Skeletal muscle tissue (tissue), 4 donors: ENCODE data around the gene CHD9. TPM values are rescaled to one million over a fixed set of nuclear protein-coding genes. Genes with fewer than 3 reads are reported as not detected.

Source experiments
- H3K27ac ChIP-seq: one replicate; pipeline ENCODE4 v1.7.0; 2013; ENCODE audit warnings: mild to moderate bottlenecking, low read depth, low read length, inconsistent platforms
- H3K27me3 ChIP-seq, 3 donors: one replicate each; pipeline ENCODE4 v1.7.0; 2013; ENCODE audit warnings: low read length in 3 of 3; ENCODE audit not compliant: control insufficient read depth in 3 of 3, insufficient read depth in 3 of 3
- H3K36me3 ChIP-seq, 3 donors: one replicate each; pipeline ENCODE4 v1.7.0; 2013; ENCODE audit warnings: low read length in 3 of 3; ENCODE audit not compliant: control insufficient read depth in 3 of 3, insufficient read depth in 3 of 3
- H3K4me1 ChIP-seq, 3 donors: one replicate each; pipeline ENCODE4 v1.7.0; 2013; ENCODE audit warnings: low read length in 3 of 3, mild to moderate bottlenecking in 3 of 3; ENCODE audit not compliant: control insufficient read depth in 3 of 3, insufficient read depth in 3 of 3
- H3K4me3 ChIP-seq, 3 donors: one replicate each; pipeline ENCODE4 v1.7.0; 2013; ENCODE audit warnings: low read length in 3 of 3
- H3K9ac ChIP-seq, 3 donors: one replicate each; pipeline ENCODE4 v1.7.0; 2013; ENCODE audit warnings: low read length in 3 of 3, mild to moderate bottlenecking in 3 of 3, moderate library complexity in 2 of 3, low read depth in 1 of 3
- H3K9me3 ChIP-seq, 3 donors: one replicate each; pipeline ENCODE4 v1.7.0; 2013; ENCODE audit warnings: low read length in 3 of 3; ENCODE audit not compliant: control insufficient read depth in 3 of 3
- total RNA-seq: library from RNA; depleted of rRNA; stranded (reverse); fragments of >200 nt; gene quantifications from one replicate; pipeline ENCODE4 v1.2.3, GENCODE V29; 2014
- donor health status: Osteomylitis.

The CHD9 gene
- total RNA-seq, 1 donor from 2014 or later: 69.4 TPM

DNA sequence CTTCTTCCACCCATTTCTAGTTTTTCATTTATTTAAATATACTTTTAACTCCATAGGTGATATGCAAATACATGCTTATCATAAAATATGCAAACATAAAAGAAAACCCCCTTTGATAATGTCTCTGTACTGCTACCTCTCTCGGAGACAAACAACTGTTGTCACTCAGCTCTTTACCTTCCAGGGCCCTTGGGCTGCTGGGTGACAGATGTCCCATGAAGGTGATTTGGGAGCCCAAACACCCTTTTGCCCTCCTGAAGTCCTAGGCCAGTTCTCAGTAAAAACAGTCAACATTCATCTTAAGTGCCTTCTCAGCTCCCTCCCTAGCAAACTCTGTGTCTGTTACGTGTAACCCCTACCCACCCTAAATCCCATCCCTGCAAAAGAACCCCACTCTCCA, 37.5 kb downstream of the CHD9 start:
- H3K9ac ChIP-seq: no peak overlapping the region

DNA sequence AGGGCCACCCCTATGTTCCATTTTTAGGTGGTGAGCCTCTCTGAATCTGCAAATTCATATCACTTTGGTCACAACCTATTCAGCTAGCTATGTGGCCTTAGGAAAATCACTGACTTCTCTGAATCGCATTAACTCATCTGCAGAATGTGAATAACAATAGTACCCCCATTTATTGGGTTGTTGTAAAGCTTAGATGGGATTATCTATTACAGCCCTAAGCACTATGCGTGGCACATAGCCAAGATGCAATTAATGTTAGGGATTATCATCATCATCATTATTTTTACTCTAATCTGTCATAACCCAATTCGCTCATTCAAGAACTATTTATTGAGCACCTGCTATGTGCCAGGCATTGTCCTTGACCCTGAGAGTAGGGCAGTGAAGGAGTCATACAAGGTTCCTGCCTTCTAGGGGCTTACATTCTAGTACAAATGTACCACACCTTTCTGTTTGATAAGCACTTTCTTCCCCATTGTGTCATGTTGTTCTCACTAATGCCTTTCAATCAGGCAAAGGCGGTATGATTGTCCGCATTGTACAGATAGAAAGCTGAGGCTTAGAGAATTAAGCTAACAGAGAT, 38.5 kb downstream of the CHD9 start:
- no peak overlapping the region for H3K4me3 ChIP-seq
- H3K9ac ChIP-seq: no peak overlapping the region
- peaks cover 47 to 53% (median 51%) of the 10 kb centered on the region in 3 donors for H3K4me1 ChIP-seq
- H3K36me3 ChIP-seq: no peaks in the 10 kb centered on the region
- no peaks in the 10 kb centered on the region for H3K27me3 ChIP-seq
- H3K27ac ChIP-seq: peak overlapping the region; percentile 50
- H3K9me3 ChIP-seq: no peaks in the 10 kb centered on the region

More for the DNA sequence above, 37.5 kb downstream of the CHD9 start:
- peak overlapping the region; percentile 82 for H3K27ac ChIP-seq
- H3K27me3 ChIP-seq: no peaks in the 10 kb centered on the region
- H3K4me1 ChIP-seq: peaks cover 45 to 50% (median 49%) of the 10 kb centered on the region in 3 donors
- H3K9me3 ChIP-seq: no peaks in the 10 kb centered on the region
- H3K36me3 ChIP-seq: no peaks in the 10 kb centered on the region
- no peak overlapping the region for H3K4me3 ChIP-seq

DNA sequence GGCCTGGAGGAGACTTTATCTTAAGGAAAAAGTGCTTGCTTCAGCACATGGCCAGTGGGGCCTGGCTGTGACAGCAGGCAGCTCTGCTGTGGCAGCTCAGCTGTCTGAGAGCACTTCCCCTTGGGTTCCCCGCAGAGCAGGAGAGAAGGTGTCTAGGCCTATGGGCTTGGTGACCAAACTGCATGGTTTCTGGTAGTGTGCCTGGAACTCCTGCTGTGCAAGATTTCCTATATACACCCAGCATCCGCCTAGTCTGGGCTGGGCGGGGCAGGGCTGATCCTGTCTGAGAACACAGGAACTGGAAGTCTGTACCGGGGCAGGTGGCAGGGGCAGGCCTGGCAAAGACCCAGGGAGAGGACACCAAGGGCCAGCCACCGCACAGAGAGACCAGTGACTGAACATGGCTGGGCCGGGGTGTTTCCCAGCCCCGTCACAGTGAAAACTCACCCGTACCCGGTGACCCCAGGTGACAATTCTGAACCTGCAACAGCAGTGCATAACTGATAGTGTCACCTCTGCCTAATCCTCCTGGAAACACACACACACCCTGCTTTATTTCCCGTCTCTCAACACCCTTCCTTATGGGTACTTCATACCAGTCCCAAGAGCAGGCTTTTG, 39.3 kb downstream of the CHD9 start:
- Histone ChIP-seq H3K9me3 (no peaks in the 10 kb centered on the region), H3K27ac (peak overlapping the region; percentile 50), H3K4me3 (no peak overlapping the region), H3K9ac (peak overlapping the region; percentile 3 to 34 (median 12)), H3K36me3 (no peaks in the 10 kb centered on the region), H3K4me1 (peaks cover 56 to 62% (median 56%) of the 10 kb centered on the region in 3 donors), H3K27me3 (no peaks in the 10 kb centered on the region)

DNA sequence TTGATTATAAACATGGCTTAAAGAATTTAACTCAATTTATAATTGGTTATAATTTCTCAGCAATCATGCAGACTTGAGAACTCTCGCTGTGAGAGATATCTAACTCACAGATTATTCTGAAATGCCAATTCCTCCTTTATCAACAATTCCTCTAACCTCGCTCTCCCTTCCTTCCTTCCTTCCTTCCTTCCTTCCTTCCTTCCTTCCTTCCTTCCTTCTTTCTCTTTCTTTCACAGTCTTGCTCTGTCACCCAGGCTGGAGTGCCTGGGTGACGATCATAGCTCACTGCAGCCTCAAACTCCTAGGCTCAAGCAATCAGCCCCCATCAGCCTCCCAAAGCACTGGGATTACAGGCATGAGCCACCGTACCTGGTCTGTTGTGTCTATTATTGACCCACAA, 42.4 kb downstream of the CHD9 start:
- Histone ChIP-seq H3K4me3 (no peak overlapping the region), H3K27ac (no peak overlapping the region), H3K9ac (no peak overlapping the region), H3K4me1 (peaks cover 49 to 55% (median 50%) of the 10 kb centered on the region in 3 donors), H3K9me3 (no peaks in the 10 kb centered on the region), H3K27me3 (no peaks in the 10 kb centered on the region), H3K36me3 (no peaks in the 10 kb centered on the region)

DNA sequence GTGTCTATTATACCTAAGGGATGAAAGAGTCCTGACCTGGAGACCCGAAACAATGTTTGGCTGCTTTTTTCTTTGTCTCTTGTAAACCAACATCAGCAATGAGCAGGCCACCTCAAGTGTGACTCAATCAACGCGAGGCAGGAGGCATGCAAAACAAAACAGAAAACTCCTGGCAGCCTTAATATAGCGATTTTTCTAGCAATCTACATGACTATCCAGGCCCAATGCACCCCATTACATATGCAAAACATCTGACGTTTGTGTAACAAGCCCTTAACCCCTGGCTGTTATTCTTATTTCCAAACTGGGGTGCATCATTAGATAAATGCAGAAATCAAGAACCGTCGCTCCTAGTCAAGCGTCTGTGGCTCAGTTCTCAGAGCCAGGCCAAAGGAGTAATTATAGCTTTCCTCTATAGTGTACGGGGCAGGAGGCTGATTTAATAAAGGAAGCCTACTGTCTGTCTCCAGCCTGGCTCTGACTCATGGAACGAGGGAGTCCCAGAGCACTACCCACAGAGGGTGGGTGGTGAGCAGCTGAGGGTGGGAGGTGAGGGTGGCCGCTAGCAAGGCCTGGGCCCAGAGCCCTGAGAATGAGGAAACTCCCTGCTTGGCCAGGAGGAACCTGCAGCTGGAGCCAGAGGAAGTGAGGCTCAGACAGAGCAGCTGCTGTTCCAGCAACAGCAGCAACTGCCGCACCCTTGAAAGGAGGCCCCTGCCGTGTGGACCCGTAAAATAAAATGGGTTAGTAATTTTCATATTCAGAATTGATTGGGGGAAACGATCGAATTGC, 43.9 kb downstream of the CHD9 start:
- Histone ChIP-seq H3K9me3 (no peaks in the 10 kb centered on the region), H3K9ac (peak overlapping the region; percentile 71 to 86 (median 85)), H3K27ac (peak overlapping the region; percentile 95), H3K4me3 (peak overlapping the region; percentile 36 to 74 (median 72)), H3K27me3 (no peaks in the 10 kb centered on the region), H3K36me3 (no peaks in the 10 kb centered on the region), H3K4me1 (peaks cover 35 to 43% (median 38%) of the 10 kb centered on the region in 3 donors)

DNA sequence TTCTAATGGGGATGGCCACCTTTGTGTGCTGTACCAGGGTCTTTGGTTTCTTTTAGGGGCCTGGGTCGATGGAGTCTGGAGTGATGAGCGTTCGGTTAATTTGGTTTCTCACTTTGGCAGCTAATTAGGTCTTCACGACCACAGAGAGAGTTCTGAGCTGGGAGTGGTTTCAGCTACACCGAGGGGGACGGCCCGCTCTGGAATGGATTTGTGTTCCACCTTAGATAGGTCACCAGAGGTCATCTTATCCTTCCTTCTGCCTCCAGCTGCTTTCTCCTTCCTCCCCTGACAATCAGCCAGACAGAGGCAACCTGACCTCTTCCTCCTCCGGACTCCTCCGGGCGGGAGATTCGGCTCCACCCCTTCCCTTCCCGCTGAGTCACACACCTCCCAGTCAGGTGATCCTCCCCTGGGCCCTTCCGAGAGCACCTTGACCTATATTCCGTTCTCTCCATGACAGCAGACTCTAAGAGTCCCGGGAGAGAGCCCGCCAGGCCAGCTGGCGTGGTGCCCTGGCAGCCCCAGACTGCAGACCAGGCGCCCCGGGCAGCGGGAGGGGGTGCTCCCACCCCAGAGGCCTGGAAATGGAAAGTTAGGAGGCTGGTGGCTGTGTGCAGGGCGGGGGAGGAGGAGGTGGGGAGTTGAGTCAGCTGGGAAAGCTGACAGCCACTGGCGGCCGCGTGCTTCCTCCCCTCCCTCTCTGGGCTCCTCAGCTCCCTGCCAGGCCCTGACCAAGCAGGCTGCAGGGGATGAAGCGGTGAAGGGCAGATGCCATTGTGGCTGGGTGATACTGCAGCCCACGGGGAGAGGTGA, 44.7 kb downstream of the CHD9 start:
- H3K4me1 ChIP-seq: peaks cover 29 to 36% (median 32%) of the 10 kb centered on the region in 3 donors
- H3K9me3 ChIP-seq: no peaks in the 10 kb centered on the region
- H3K27me3 ChIP-seq: no peaks in the 10 kb centered on the region
- H3K27ac ChIP-seq: peak overlapping the region; percentile 95
- no peaks in the 10 kb centered on the region for H3K36me3 ChIP-seq
- peak overlapping the region; percentile 71 to 86 (median 85) for H3K9ac ChIP-seq
- peak overlapping the region; percentile 36 to 74 (median 72) for H3K4me3 ChIP-seq

DNA sequence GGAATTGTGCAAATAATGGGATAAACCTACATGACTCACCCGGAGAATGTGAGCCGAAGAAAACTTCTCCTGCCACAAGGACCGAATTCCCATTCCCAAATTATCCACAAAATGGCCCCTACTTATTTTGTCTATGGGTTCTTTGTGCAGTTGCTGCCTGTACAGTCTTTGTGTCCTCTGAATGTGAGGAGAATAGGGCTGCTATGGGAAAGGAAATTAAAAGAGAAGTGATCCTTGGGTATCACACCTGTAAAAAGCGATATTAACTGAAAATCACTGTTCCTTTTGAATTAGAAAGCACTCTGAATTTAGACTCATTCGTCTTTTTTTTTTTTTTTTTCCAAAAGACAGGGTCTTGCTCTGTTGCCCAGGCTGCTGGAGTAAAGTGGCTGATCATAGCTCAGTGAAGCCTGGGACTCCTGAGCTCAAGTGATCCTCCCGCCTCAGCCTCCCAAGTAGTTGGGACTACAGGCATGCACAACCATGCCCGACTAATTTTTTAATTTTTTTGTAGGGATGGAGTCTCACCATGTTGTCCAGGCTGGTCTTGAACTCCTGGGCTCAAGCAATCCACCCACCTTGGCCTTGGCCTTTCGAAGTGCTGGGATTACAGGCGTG, 45.4 kb downstream of the CHD9 start:
- Histone ChIP-seq H3K36me3 (no peaks in the 10 kb centered on the region), H3K9ac (peak overlapping the region; percentile 71 to 86 (median 85)), H3K9me3 (no peaks in the 10 kb centered on the region), H3K27ac (peak overlapping the region; percentile 95), H3K4me3 (peak overlapping the region; percentile 36 to 74 (median 72)), H3K4me1 (peaks cover 29 to 36% (median 32%) of the 10 kb centered on the region in 3 donors), H3K27me3 (no peaks in the 10 kb centered on the region)

DNA sequence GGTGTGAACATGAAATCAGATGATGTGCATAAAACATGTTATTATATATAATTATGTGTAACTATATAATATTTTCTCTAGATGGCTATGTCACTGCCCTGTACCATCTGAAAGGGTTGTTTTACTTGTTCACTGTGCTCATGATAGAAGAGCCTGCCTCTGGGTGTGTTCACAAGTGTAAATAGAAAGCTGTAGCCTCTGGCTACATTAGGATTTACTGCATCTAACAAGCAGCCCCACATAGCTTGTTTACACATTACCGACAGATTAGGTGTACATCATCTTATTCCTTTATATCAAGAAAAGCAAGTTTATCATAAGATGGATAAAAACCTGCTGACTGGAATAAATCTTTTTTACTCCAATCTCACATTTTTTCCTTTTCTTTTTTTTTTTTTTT, 46.1 kb downstream of the CHD9 start:
- H3K9ac ChIP-seq: peak overlapping the region in 1 of 3 donors; percentile 85
- no peaks in the 10 kb centered on the region for H3K9me3 ChIP-seq
- no peaks in the 10 kb centered on the region for H3K36me3 ChIP-seq
- H3K27me3 ChIP-seq: no peaks in the 10 kb centered on the region
- H3K4me3 ChIP-seq: no peak overlapping the region
- H3K4me1 ChIP-seq: peaks cover 29 to 36% (median 32%) of the 10 kb centered on the region in 3 donors
- peak overlapping the region; percentile 95 for H3K27ac ChIP-seq

DNA sequence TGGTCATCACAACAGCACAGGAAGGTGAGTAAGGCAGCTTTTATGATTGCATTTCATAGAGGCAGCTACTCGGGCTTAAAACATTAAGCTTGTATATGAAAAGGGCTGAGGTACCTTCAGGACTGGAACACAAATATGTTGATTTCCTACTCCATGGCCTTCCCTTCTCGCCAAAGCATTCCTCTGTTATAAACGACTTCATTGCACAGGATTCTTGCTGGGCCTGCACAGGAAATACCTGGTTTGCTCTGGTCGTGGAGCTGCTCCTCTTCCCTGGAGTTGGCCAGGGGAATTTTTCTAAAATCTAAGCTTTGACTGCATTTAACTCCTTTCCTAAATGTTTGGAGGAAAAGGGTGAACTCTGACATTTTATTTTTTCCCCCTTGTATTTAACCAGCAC, 49.0 kb downstream of the CHD9 start:
- H3K36me3 ChIP-seq: no peaks in the 10 kb centered on the region
- H3K9ac ChIP-seq: no peak overlapping the region
- peaks cover 21 to 28% (median 24%) of the 10 kb centered on the region in 3 donors for H3K4me1 ChIP-seq
- H3K9me3 ChIP-seq: no peaks in the 10 kb centered on the region
- no peak overlapping the region for H3K27ac ChIP-seq
- H3K27me3 ChIP-seq: no peaks in the 10 kb centered on the region
- H3K4me3 ChIP-seq: no peak overlapping the region
